Activated T-helper 1 cell treated with anti-CD3 and anti-CD28 coated beads, Interleukin-2, amount 50 U/mL, for 16 hours (primary cell): Measurements from ENCODE around the gene ENC1.

Experiments used
- DNase-seq, 2 donors: peaks; one replicate each; pipeline ENCODE4 v3.0.0-alpha.2; 2020; ENCODE audit warnings: low read depth in 1 of 2, low spot score in 1 of 2

ENC1 gene

DNA sequence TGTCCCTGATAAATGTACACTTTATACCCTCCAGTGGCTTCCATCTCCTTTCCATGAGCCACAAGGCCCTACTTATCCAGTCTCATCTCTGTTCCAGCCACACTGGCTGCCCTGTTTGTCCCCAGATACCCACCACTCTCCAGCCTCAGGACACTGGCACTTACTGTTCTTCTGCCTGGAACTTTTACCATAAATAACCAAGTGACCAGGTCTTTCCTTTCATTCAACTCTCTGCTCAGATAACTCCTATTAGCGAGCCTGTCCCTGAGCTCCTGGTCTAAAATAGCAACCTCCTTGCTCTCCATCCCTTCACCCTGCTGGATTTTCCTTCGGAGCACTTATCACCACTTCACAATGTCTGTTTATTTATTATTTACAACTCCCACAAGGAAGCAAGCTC, 16.6 kb upstream of the ENC1 start:
- DNase-seq = no peak

DNA sequence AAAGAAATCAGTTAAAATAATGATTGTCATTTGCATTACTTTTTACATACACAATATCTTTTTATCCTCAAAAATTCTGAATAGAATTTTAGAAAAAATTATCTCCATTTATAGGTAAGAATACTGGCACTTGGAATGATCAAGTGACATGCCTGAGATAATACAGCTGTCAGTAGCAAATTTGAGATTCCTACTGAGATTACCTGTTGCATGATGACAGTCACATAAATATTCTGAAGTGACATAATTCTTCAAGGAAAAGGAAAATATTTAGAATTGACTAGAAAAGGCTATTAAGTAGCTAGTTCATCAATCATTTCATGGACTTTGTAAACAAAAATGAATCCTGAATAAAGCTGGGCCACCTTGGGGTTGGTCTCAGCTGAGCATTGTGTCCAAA, 15.2 kb upstream of the ENC1 start:
- no peak for DNase-seq

DNA sequence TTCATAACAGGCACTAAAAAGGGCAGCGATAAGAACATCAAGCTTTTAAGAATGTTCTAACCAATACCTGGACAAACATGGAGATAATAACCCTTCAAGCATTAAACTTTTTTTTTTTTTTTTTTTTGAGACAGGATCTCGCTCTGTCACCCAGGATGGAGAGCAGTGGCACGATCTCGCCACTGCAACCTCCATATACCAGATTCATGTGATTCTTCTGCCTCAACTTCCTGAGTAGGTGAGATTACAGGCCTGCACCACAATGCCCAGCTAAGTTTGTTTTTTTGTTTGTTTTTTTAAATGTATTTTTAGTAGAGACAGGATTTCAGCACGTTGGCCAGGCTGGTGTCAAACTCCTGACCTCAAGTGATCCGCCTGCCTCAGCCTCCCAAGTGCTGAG, 14.7 kb upstream of the ENC1 start:
- DNase-seq = no peak

DNA sequence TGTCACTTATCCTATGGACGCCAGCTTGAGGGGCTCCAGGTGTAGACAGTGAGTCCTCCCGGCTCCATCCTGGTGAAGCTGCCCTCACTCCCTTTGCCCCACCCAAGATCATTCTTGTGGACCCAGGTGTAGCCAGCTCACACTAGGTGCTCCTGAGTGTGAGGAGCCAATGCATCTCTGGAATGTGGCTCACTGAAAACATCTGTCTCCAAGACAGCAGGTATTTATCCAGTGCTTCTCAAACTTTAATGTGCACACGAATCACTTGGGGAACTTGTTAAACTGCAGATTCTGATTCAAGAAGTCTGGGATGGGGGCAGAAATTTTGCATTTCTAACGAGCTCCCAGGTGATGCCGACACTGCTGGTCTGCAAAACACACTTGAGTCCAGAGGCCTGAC, 13.5 kb upstream of the ENC1 start:
- DNase-seq = no peak

DNA sequence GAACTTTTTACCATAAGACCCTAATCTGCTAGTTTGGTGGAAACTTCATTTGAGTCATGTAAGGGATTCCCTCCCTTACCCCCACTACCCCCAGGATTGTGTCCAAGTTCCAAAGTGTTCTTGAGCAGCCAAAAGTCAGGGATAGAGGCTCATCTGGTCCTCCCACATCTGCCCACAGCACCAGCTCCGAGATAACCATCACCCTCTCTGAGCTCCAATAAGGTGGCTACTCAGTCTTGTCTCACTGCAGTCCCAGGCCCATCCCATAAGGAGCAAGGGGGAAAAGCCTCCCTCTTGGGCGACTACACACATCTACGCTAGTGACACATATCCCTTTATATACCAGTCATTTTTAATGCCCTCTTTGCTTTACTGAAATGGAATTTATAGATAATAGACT, 12.0 kb upstream of the ENC1 start:
- DNase-seq = no peak

DNA sequence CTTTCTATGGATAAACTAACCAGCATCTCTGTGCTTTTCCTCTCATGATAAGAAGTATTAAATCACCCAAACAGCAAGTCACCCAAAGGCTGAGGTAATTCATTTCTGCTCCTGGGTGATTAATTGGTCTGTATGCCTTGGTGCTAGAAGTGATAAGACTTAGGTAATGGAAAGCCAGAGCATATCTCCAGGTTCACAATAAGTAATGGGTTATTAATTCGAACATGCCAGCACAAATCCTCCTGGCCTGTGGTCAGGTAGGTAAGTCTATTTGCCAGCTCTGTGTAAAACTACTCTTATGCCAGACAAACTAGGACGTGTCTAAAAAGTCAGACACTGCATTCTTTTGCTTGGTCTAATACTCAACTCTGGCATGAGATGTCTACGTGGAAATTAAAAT, 11.2 kb upstream of the ENC1 start:
- no peak for DNase-seq

DNA sequence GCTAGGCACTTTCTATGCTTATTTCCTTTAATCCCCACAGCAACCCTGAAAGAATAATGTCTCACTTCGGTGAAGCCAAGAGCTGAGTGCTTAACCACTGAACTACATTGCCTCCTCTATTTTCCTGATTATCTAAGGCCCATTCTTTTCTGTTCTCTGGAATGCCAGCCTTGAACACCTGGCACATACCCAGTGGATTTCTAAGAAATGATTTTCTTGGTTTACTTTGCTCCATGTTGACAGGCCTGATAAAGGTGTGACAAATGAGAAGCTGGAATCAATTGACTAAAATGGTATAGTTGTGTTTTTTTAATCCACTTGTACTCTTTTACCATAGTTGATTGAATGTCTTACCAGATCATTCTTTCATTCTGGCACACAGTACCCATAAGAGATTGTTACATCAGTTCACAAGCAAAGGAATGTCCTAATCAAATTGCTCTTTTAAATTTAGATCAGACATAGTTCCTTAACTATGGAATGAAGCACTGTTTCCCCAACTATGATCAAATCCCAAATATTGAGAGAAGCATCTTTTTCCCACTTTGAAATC, 9.0 kb upstream of the ENC1 start:
- no peak for DNase-seq

DNA sequence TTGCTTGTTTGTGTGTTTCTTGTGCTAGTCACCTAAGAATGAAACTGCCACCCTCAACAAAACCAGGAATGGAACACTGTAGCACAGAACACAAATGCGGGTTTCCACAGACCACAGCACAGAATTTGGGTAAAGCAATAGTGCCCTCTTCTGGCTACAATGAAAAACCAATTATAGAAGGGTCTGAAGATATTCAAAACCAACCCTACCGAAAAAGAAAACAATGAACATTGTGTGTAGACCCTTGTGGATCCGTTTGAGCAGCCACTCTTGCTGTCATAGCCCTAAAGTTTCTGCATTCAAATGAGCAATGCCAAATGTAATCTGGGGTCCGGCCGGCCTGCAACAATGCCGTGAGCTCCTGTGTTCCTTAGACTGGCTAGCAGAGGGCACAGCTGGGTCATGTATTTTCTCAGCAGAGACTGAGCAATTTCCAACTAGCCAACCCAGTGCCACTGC, 8.3 kb upstream of the ENC1 start:
- no peak for DNase-seq

DNA sequence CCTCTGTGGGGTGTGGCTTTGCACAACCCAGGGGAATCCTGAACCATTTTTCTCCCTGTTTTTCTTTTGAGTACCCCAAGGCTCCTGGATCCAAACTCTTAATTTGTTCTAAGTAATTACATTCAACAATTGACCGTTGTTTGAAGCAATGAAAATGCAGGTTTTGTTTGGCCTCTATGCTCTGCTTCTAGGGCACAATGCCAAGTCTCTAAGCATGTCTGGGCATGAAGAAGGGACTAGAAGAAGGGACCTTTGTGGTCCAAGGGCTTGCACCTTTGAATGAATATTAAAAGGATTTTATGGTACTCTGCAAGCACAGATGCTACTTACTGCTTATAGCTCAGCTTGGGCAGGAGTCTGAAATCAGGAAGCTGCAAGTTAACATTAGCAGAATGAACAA, 6.6 kb upstream of the ENC1 start:
- no peak for DNase-seq

DNA sequence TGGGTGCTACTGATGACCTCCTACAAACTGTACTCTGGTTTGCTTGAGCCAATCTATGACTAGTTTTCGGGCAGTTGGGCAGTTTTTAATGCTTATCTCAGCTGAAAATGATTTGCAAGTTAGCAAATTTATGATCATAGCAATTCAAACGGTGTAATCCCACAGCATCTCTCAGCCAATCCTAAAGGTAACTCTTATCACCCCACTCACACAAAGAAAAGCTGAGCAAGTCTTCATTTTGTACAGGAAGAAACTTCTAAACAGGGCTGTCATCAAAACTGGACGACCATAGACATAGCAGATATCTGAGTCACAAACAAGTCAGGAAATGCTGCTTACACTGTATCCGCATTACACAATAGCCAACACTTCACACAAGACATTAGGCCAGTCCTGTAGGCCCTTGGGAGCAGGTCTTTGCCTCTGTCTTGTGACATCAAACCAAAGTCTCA, 2.6 kb upstream of the ENC1 start:
- no peak for DNase-seq

DNA sequence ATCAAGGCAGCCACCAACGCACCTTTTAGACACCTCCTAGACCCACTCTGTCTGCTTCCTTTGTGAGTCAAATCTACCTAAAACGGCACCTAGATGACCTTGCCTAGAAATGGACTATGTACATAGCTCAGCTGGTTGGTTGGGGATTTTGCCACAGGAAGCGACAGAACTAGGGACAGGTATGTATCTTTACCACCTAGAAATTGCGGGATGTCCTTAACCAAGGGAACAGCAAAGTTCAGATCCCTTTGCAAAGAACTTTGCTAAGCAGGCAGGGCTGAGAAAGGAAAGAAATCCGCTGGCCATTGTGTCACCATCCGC, 2.0 kb upstream of the ENC1 start:
- DNase-seq = no peak

DNA sequence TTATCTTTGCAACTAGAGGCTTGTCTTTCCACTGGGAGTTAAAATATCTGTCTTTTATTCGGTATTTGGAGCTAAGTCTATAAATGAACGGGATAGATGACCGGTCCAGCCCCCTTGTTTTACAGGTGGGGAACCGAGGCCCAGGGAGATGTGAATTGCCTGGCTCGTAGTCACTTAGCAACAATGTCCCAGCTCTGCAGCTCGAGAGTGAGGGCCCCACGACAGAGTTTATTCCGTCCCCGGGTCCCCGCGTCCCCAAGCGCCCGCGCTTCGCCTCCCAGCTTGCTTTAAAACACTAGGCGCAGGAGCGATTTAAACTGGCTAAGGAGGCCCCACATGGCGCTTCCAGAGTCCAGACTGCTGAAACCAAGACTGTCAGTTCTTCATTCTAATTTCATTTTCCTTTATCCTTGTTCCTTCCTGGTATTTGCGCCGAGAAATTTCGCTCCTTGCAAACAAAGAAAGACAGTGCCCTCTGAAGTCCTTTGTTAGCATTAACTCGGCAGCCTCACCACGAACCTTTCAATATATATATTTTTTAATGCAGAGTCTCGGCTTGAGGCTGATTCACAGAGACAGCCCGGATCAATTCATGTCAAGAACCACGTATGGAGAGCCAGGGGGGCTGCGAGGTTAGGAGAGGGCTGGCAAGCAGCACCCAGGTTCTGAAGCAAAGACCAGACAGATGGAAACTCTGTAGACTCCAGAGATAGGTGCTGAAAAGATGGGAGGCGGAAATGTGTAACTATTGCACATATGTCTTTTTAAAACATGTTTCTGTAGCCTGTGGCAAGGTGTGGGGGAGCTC, 1.4 kb upstream of the ENC1 start:
- no peak for DNase-seq

DNA sequence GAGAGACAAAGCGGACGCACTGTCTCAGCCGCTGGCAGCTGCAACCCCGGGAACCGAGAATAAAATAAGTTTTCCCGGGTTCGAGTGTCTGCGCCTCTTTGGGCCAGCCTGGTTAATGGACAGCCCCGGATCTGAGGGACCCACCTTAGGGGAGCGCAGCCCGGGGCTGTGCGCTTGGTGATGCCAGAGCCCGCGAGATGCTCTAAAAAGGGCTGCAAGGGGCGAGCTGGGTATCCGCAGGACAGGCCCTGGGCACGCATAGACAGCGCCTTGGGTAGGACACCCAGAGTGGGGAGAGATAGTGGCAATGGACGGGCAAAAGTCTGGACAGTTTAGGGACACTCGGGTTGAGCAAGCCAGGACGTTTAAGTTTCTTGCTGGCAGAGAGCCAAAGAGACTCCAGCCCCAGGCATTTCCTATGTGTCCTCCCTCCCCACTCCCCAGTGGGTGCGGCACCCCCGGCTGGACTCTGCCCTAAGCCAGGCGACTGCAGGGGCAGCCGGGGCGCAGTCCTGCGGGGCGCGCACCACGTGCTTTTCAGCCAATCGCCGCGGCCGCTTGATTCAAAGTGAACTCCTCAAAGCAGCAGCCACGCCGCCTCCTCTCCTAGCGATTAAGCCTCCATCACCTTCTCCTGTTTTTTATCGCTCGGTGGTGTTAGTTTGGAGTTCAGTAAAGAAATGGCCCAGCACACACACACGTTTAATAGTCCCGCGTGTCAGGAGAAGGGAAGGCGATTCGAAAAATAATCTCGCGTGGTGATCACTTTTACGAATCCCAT, 616 bp upstream of the ENC1 start:
- no peak for DNase-seq

DNA sequence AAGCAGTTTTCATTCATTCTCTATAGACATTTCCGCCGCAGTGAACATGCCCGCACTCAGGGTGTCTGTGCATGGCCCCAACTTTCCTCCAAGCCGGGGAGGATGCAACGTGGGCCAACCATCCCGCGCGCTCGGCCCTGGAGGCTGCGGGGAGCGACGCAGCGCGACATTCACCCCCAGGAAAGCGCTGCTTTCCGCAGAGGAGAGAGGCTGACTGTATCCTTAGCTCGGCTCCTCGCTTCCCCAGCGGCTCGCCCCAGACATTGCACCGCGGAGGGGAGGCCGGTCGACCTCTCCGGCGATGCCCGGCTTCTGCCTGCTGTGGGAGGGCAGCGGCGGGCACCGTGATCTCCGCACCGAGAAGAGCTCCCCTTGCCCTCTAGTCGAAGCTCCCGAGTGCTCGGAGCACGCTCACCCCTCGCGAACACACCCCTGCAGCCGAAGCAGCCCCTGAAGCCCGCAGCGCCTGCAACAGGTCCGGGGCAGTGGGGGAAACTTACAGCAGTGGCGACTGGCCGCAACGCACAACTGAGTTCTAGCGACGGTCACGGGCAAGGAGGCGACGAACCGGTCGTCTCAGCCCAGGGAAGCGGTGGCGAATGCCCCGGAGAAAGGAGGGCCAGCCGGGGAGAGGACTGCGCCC, 600 bp downstream of the ENC1 start:
- DNase-seq = no peak

DNA sequence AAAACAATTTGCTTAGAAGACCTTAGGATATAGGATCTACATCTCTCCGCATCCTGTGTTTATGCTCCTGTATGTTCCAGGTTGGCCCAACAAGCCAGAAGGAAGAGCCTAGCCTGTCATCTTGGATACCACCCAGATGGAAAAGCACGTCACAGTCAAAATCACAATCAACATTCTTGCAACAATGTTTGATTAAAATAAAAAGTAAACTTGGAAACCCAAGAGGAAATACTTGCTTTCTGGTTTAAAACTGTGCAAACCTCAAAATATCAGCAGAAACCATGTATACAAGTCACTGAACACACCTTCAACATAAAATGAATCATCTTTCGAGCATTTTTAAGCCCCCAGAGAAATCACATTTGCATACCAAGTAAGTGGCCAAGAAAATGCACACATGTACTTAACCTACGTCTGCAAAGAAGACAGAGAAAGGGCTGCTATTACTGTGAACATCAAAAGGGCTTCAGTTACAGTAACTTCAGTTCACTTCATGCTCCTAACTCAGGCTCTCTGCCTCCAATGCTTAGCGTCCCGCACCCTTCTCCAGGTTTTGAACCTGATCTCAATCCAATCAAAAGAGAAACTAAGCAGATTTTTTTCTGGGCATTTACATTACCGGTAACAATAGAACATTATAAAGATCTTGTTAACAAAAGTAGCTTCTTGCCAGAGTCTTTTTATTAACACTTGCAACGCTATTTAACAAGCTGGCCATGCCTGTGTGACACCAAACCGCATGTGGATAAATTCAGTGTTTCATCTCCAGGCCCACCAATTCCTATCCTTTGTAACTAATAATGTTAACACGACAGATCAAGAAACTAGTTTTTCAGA, 1.3 kb downstream of the ENC1 start:
- no peak for DNase-seq

DNA sequence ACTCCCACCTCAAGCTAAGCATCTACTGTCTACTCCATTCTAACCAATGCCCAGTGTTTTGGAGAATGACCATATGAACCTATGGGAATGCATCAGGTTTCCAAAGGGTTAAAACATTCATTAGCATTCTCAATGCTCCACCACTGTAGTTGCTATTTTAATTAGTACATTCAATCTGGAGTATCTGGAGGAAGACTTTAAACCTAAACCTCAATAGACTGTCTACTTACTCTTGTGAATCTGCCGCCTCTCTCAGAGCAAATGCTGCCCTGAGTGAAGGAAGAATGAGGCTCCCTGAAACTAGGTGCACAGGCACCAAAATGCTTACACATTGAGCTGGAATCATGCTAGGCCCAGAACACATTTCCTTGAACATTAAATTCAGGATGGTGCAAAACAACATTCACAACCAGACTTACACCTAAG, 2.0 kb downstream of the ENC1 start:
- DNase-seq = no peak

DNA sequence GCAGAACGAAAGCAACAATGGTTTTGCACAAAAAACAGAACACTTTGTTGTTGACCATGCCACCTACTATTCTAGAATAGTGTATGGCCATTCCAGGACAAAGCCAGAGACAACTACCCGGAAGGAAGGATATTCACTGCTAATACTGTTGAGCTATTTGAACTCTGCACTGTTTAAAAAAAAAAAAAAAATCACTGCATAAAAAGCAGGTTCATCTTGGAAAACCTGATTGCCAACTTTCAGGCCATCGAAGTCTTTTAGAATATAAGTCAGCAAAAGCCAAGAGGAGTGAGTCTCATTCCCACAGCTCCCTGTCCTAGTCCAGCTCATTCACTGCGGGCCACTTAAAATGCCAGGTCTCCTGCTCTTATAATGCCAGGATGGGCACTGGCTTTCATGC, 4.0 kb downstream of the ENC1 start:
- DNase-seq = no peak

DNA sequence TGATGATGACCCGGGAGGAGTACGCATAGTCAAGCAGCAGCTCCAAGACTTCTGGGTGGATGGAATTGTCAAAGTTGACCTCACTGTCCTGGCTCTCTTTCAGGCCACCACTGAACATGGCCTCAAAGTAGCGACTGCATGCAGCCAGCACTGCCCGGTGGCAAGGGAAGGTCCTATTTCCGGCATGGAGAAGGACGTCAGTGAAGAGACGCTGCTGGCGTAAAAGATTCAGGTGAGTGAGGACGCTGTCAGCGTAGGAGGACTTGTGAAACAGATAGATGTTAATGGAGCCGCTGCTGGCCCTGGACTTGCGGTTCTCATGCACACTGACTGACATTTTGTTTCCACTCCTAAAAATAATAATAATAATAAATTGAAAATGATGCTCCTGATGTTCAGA, 4.4 kb downstream of the ENC1 start:
- DNase-seq = no peak

DNA sequence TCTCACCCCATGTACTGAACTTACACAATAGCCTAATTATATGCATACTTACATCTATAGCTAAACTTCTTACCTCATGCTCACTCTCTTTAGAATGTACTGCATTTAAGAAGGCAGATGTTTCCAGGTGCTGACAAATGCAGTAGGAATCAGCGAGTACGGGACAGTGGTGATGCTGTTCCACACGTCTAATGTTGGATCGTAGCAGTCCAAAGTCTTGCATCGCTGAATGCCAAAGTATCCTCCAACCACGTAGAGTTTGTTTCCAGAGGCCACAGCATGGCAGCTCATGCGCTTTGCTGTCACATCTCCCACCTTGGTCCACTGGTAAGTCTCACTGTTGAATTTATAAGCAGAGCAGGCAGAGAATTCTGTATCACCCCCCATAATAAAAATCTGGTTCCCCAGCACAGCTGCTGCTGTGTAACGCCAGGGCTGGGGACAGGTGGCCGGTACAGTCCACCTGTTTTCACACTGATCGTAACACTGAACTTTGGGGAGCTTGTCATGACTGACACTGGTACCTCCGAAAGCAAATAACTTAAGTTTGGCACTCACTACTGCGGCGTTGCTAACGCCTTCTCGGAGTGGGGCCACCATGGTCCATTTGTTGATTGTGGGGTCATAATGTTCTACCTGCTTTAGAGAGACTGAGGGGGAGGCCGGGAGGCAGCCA, 5.8 kb downstream of the ENC1 start:
- no peak for DNase-seq

DNA sequence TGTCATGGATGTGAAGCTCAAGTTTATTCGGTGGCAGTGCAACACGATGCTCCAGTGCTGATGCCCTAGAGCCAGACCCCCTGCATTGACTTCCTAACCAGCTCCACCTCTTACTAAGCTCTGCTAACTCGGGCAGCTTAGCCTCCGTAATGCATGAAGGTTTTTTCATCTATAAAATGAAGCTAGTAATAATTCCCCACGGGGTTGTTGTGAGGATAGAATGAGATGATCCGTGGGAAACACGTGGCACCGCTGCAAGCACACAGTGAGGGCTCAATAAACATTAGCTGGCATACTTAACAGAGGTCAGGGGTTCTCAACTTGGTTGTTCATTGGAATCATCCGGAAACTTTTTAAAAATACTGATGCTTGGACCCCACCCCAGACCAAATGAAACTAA, 6.8 kb downstream of the ENC1 start:
- DNase-seq = no peak
